Sigmoid colon (tissue), 7 donors: ENCODE data around the gene RIPK3. TPM values are rescaled to one million over a fixed set of nuclear protein-coding genes. Genes with fewer than 3 reads are reported as not detected.

Source experiments
- DNase-seq: peaks from one replicate; pipeline ENCODE4 v3.0.0-alpha.2; 2019
- H3K27ac ChIP-seq, 4 donors: fragments of 200-600 bp; sonication (generic); one replicate each; pipeline ENCODE4 v1.5.1; 2016 to 2019; ENCODE audit warnings: mild to moderate bottlenecking in 1 of 4
- H3K27me3 ChIP-seq, 3 donors: fragments of 200-600 bp; sonication (generic); one replicate each; pipeline ENCODE4 v1.5.1; 2019; ENCODE audit warnings: mild to moderate bottlenecking in 1 of 3
- H3K36me3 ChIP-seq, 4 donors: fragments of 200-600 bp; sonication (generic); one replicate each; pipeline ENCODE4 v1.5.1; 2016 to 2019
- H3K4me1 ChIP-seq, 4 donors: fragments of 200-600 bp; sonication (generic); one replicate each; pipeline ENCODE4 v1.5.1; 2017 to 2019
- H3K4me3 ChIP-seq, 4 donors: fragments of 200-600 bp; sonication (generic); one replicate each; pipeline ENCODE4 v1.5.1; 2017 to 2019; ENCODE audit warnings: mild to moderate bottlenecking in 2 of 4, moderate library complexity in 1 of 4
- H3K9me3 ChIP-seq, 4 donors: fragments of 200-600 bp in 3 of 4; sonication (generic) in 3 of 4; one replicate each; pipeline versions ENCODE4 v1.5.1 to v1.6.1; 2013 to 2019
- CTCF ChIP-seq, 4 experiments: fragments of 450-650 bp in 3 of 4; fragments of 200-600 bp in 1 of 4; IDR thresholded peaks; one replicate each; pipeline ENCODE4 v1.5.1; 2016 to 2019; ENCODE audit warnings: antibody characterized with exemption in 4 of 4, mild to moderate bottlenecking in 3 of 4, moderate library complexity in 2 of 4
- EP300 ChIP-seq, 4 donors: sonication (generic); formaldehyde crosslinking; IDR thresholded peaks; one replicate each; pipeline ENCODE4 v1.6.1; 2017; ENCODE audit warnings: antibody characterized with exemption in 4 of 4
- POLR2A ChIP-seq, 2 donors: fragments of 450-650 bp; IDR thresholded peaks; one replicate each; pipeline ENCODE4 v1.6.1; 2016; ENCODE audit warnings: antibody characterized with exemption in 2 of 2, mild to moderate bottlenecking in 2 of 2, moderate library complexity in 2 of 2
- POLR2AphosphoS5 ChIP-seq, 4 donors: sonication (generic); formaldehyde crosslinking; IDR thresholded peaks; one replicate each; pipeline ENCODE4 v1.6.1; 2017; ENCODE audit warnings: antibody characterized with exemption in 4 of 4
- WGBS, 2 donors: extraction: QIAGEN DNeasy Blood & Tissue Kit; methylation state at CpG; one replicate each; pipeline ENCODE4 v1.1.7; 2013; 5-methylcytosine and 5-hydroxymethylcytosine counted together
- intact Hi-C: fragments of 100-400 bp; cut with DNase I; formaldehyde crosslinking; loops from one replicate; pipeline ENCODE4 v1.15.1; 2023
- polyA plus RNA-seq, 3 donors: library from polyadenylated mRNA; stranded (reverse); fragments of 200-250 nt; gene quantifications; one replicate each; pipeline ENCODE4 v1.2.3, GENCODE V29; 2013
- total RNA-seq, 4 donors: library from RNA; depleted of rRNA; stranded (reverse); fragments of >200 nt; gene quantifications; one replicate each; pipeline ENCODE4 v1.1.0, GENCODE V29; 2016
- donor health status: healthy with polysubstance abuse.
- donor health status: Bipolar disorder and iron deficiency.
- donor health status: healthy.

Gene RIPK3
- total and polyA plus RNA-seq, 7 donors, result 2.6 to 66.4 (median 12.5) TPM

- no peak overlapping the region for H3K4me3 ChIP-seq
- H3K9me3 ChIP-seq, result no peaks in the 10 kb centered on the region
- TF ChIP-seq CTCF (IDR thresholded peaks at IDR 0.05) (no peak), EP300 (IDR thresholded peaks at IDR 0.05) (no peak), POLR2A (IDR thresholded peaks at IDR 0.05) (no peak), POLR2AphosphoS5 (IDR thresholded peaks at IDR 0.05) (no peak)
- intact Hi-C loops, result no loop called here
- H3K27me3 ChIP-seq, result peaks cover 5 to 54% (median 38%) of the 10 kb centered on the region in 3 donors
- no peak for DNase-seq
- no peaks in the 10 kb centered on the region for H3K36me3 ChIP-seq
- H3K27ac ChIP-seq, result peak overlapping the region in 3 of 4 donors; percentile 17 to 52 (median 25)
- WGBS, 2 donors, result 54 to 86% methylated on average over 10 of the region's 10 CpGs
- peaks cover 0 to 26% (median 24%) of the 10 kb centered on the region in 4 donors for H3K4me1 ChIP-seq
Measured at GRCh38 chr14:24315243-24315806, 24.5 kb downstream of the RIPK3 start.

- peaks cover 5 to 46% (median 37%) of the 10 kb centered on the region in 3 donors for H3K27me3 ChIP-seq
- DNase-seq, result no peak
- intact Hi-C loops, result no loop called here
- H3K36me3 ChIP-seq, result no peaks in the 10 kb centered on the region
- H3K4me1 ChIP-seq, result peaks cover 0 to 33% (median 31%) of the 10 kb centered on the region in 4 donors
- H3K9me3 ChIP-seq, result no peaks in the 10 kb centered on the region
- WGBS, 2 donors, result 74 to 77% methylated on average over 5 of the region's 5 CpGs
- TF ChIP-seq EP300 (IDR thresholded peaks at IDR 0.05) (no peak), CTCF (IDR thresholded peaks at IDR 0.05) (no peak), POLR2A (IDR thresholded peaks at IDR 0.05) (no peak), POLR2AphosphoS5 (IDR thresholded peaks at IDR 0.05) (no peak)
- no peak overlapping the region for H3K4me3 ChIP-seq
- H3K27ac ChIP-seq, result peak overlapping the region in 1 of 4 donors; percentile 25
Measured at GRCh38 chr14:24314377-24315193, 25.2 kb downstream of the RIPK3 start.

GRCh38 chr14:24313913-24314312 lies 25.9 kb downstream of the RIPK3 start:
- Histone ChIP-seq H3K9me3 (no peaks in the 10 kb centered on the region), H3K27ac (peak overlapping the region in 1 of 4 donors; percentile 81), H3K4me1 (peaks cover 0 to 38% (median 34%) of the 10 kb centered on the region in 4 donors), H3K4me3 (no peak overlapping the region), H3K36me3 (no peaks in the 10 kb centered on the region), H3K27me3 (peaks cover 5 to 40% (median 31%) of the 10 kb centered on the region in 3 donors)
- intact Hi-C loops, result no loop called here
- DNase-seq, result no peak
- 66 to 91% methylated on average over 2 of the region's 2 CpGs for WGBS, 2 donors
- TF ChIP-seq POLR2AphosphoS5 (IDR thresholded peaks at IDR 0.05) (no peak), EP300 (IDR thresholded peaks at IDR 0.05) (no peak), POLR2A (IDR thresholded peaks at IDR 0.05) (no peak), CTCF (IDR thresholded peaks at IDR 0.05) (no peak)

GRCh38 chr14:24312736-24313507 lies 26.9 kb downstream of the RIPK3 start:
- DNase-seq, result peak; percentile 74

More at GRCh38 chr14:24312736-24313507, 26.9 kb downstream of the RIPK3 start:
- Histone ChIP-seq H3K27me3 (peaks cover 0 to 30% (median 22%) of the 10 kb centered on the region in 3 donors), H3K36me3 (no peaks in the 10 kb centered on the region), H3K4me1 (peaks cover 0 to 38% (median 35%) of the 10 kb centered on the region in 4 donors), H3K9me3 (no peaks in the 10 kb centered on the region), H3K4me3 (no peak overlapping the region), H3K27ac (peak overlapping the region; percentile 29 to 91 (median 82))
- peak in 2 of 4 donors; percentile 22 to 57 for TF ChIP-seq POLR2AphosphoS5 (IDR thresholded peaks at IDR 0.05)
- no peak for TF ChIP-seq CTCF (IDR thresholded peaks at IDR 0.05)
- WGBS, 2 donors, result 51 to 83% methylated on average over 9 of the region's 9 CpGs
- intact Hi-C loops, result no loop called here
